C4-2B (cell line): ENCODE data around the gene IGF1.

Experiments
- CTCF ChIP-seq: fragments of 450-650 bp; conservative IDR thresholded peaks from 2 replicates; pipeline ENCODE4 v1.5.1; 2017; ENCODE audit warnings: mild to moderate bottlenecking
- ZFX ChIP-seq: fragments of 450-650 bp; IDR thresholded peaks from 2 replicates; pipeline ENCODE4 v1.6.1; 2017

- TF ChIP-seq CTCF = no peak
- no peak for TF ChIP-seq ZFX
Measured at GRCh38 chr12:102507301-102507700, 26.9 kb upstream of the IGF1 start.
